Astrocyte (in vitro differentiated cells and primary cell): ENCODE data around the gene ST8SIA2. TPM values are rescaled to one million over a fixed set of nuclear protein-coding genes. Genes with fewer than 3 reads are reported as not detected.

Experiments used
- DNase-seq: peaks from one replicate; pipeline ENCODE4 v3.0.0-alpha.2; 2010; ENCODE audit warnings: low read depth
- FAIRE-seq: peaks from 2 replicates; lab custom pipeline; 2011; peaks lifted over from hg19 to GRCh38; lab: Jason Lieb, UNC
- H2AFZ ChIP-seq: 2 replicates; pipeline ENCODE4 v1.6.0; 2012; ENCODE audit warnings: low read depth, low read length, inconsistent platforms
- H3K27ac ChIP-seq: 2 replicates; pipeline ENCODE4 v1.5.1; 2011; ENCODE audit warnings: low read depth, low read length, inconsistent platforms
- H3K27me3 ChIP-seq: 2 replicates; pipeline ENCODE4 v1.6.0; 2011; ENCODE audit warnings: low read length, inconsistent platforms; ENCODE audit not compliant: insufficient read depth
- H3K36me3 ChIP-seq: 2 replicates; pipeline ENCODE4 v1.5.1; 2011; ENCODE audit warnings: low read length, inconsistent platforms; ENCODE audit not compliant: insufficient read depth
- H3K4me1 ChIP-seq: 2 replicates; pipeline ENCODE4 v1.5.1; 2011; ENCODE audit warnings: low read length, inconsistent platforms; ENCODE audit not compliant: insufficient read depth
- H3K4me2 ChIP-seq: 2 replicates; pipeline ENCODE4 v1.6.0; 2012; ENCODE audit warnings: low read length, inconsistent platforms
- H3K4me3 ChIP-seq: 2 replicates; pipeline ENCODE4 v1.5.1; 2011; ENCODE audit warnings: low read depth, mild to moderate bottlenecking, low read length, inconsistent platforms; ENCODE audit not compliant: insufficient read depth
- H3K79me2 ChIP-seq: 2 replicates; pipeline ENCODE4 v1.6.0; 2012; ENCODE audit warnings: mild to moderate bottlenecking, low read length, inconsistent platforms; ENCODE audit not compliant: insufficient read depth
- H3K9ac ChIP-seq: 2 replicates; pipeline ENCODE4 v1.6.0; 2012; ENCODE audit warnings: mild to moderate bottlenecking, low read length, inconsistent platforms
- H3K9me3 ChIP-seq: 2 replicates; pipeline ENCODE4 v1.5.1; 2012; ENCODE audit warnings: low read depth, mild to moderate bottlenecking, low read length, inconsistent platforms; ENCODE audit not compliant: insufficient read depth
- H4K20me1 ChIP-seq: 2 replicates; pipeline ENCODE4 v1.6.0; 2012; ENCODE audit warnings: low read length, inconsistent platforms; ENCODE audit not compliant: insufficient read depth
- H3K27ac Mint-ChIP-seq: one replicate; pipeline ENCODE4 v1.8.0; 2021; ENCODE audit warnings: mild to moderate bottlenecking, mixed read lengths; ENCODE audit not compliant: unreplicated experiment
- H3K27me3 Mint-ChIP-seq: one replicate; pipeline ENCODE4 v1.8.0; 2021; ENCODE audit warnings: low read depth, mixed read lengths; ENCODE audit not compliant: unreplicated experiment
- H3K36me3 Mint-ChIP-seq: one replicate; pipeline ENCODE4 v1.8.0; 2021; ENCODE audit warnings: low read depth, mixed read lengths; ENCODE audit not compliant: unreplicated experiment
- H3K4me1 Mint-ChIP-seq: one replicate; pipeline ENCODE4 v1.8.0; 2021; ENCODE audit warnings: low read depth, mixed read lengths; ENCODE audit not compliant: unreplicated experiment
- H3K4me3 Mint-ChIP-seq: one replicate; pipeline ENCODE4 v1.8.0; 2021; ENCODE audit warnings: mild to moderate bottlenecking, moderate library complexity, mixed read lengths; ENCODE audit not compliant: unreplicated experiment
- H3K9me3 Mint-ChIP-seq: one replicate; pipeline ENCODE4 v1.8.0; 2021; ENCODE audit warnings: mild to moderate bottlenecking, mixed read lengths; ENCODE audit not compliant: unreplicated experiment
- CTCF ChIP-seq: IDR thresholded peaks from 2 replicates; pipeline ENCODE4 v1.5.1; 2011; ENCODE audit warnings: low read depth, mild to moderate bottlenecking, inconsistent platforms, low read length, moderate library complexity; ENCODE audit not compliant: insufficient read depth
- EZH2 ChIP-seq: IDR thresholded peaks from 2 replicates; pipeline ENCODE4 v1.6.1; 2012; ENCODE audit warnings: mild to moderate bottlenecking, low read length, inconsistent platforms; ENCODE audit not compliant: insufficient read depth
- total RNA-seq: library from RNA; stranded (reverse); gene quantifications from 2 replicates; pipeline ENCODE4 v1.2.1, GENCODE V29; 2021

The ST8SIA2 gene
- total RNA-seq, 1 donor from 2014 or later, result 8.6 TPM

GRCh38 chr15:92346063-92346462 lies 47.6 kb upstream of the ST8SIA2 start:
- H3K4me2 ChIP-seq, result no peak overlapping the region

GRCh38 chr15:92355307-92355706 lies 38.4 kb upstream of the ST8SIA2 start:
- no peak overlapping the region for H3K27ac Mint-ChIP-seq
- H3K4me2 ChIP-seq, result no peak overlapping the region
- H3K9ac ChIP-seq, result no peak overlapping the region
- FAIRE-seq, result no peak
- no peaks in the 10 kb centered on the region for H3K36me3 ChIP-seq
- no peaks in the 10 kb centered on the region for H3K4me1 ChIP-seq
- TF ChIP-seq EZH2, result no peak
- TF ChIP-seq CTCF, result no peak
- H4K20me1 ChIP-seq, result no peaks in the 10 kb centered on the region
- H3K27me3 ChIP-seq, result no peaks in the 10 kb centered on the region
- H2AFZ ChIP-seq, result no peak overlapping the region
- H3K4me3 ChIP-seq, result no peak overlapping the region
- H3K9me3 Mint-ChIP-seq, result no peaks in the 10 kb centered on the region
- no peak overlapping the region for H3K4me3 Mint-ChIP-seq
- DNase-seq, result no peak
- no peaks in the 10 kb centered on the region for H3K36me3 Mint-ChIP-seq
- H3K79me2 ChIP-seq, result no peaks in the 10 kb centered on the region
- no peaks in the 10 kb centered on the region for H3K9me3 ChIP-seq
- no peaks in the 10 kb centered on the region for H3K4me1 Mint-ChIP-seq
- H3K27me3 Mint-ChIP-seq, result peaks cover 7% of the 10 kb centered on the region
- no peak overlapping the region for H3K27ac ChIP-seq

More at GRCh38 chr15:92346063-92346462, 47.6 kb upstream of the ST8SIA2 start:
- H3K4me3 Mint-ChIP-seq, result no peak overlapping the region
- Histone ChIP-seq H4K20me1 (no peaks in the 10 kb centered on the region), H3K36me3 (no peaks in the 10 kb centered on the region), H3K27me3 (no peaks in the 10 kb centered on the region), H2AFZ (no peak overlapping the region), H3K79me2 (no peaks in the 10 kb centered on the region), H3K9ac (no peak overlapping the region), H3K27ac (no peak overlapping the region), H3K4me1 (no peaks in the 10 kb centered on the region), H3K4me3 (no peak overlapping the region), H3K9me3 (no peaks in the 10 kb centered on the region)
- TF ChIP-seq CTCF, result no peak
- no peak for TF ChIP-seq EZH2
- peaks cover 53% of the 10 kb centered on the region for H3K27me3 Mint-ChIP-seq
- H3K27ac Mint-ChIP-seq, result no peak overlapping the region
- FAIRE-seq, result no peak
- H3K9me3 Mint-ChIP-seq, result no peaks in the 10 kb centered on the region
- H3K36me3 Mint-ChIP-seq, result no peaks in the 10 kb centered on the region
- no peak for DNase-seq
- H3K4me1 Mint-ChIP-seq, result no peaks in the 10 kb centered on the region

- DNase-seq, result no peak
- Mint-ChIP-seq H3K4me1 (peaks cover 9% of the 10 kb centered on the region), H3K36me3 (no peaks in the 10 kb centered on the region), H3K27me3 (peaks cover 3% of the 10 kb centered on the region), H3K9me3 (no peaks in the 10 kb centered on the region), H3K27ac (no peak overlapping the region), H3K4me3 (no peak overlapping the region)
- H3K4me2 ChIP-seq, result no peak overlapping the region
- H3K4me1 ChIP-seq, result peaks cover 9% of the 10 kb centered on the region
- no peak overlapping the region for H3K9ac ChIP-seq
- no peaks in the 10 kb centered on the region for H3K79me2 ChIP-seq
- H3K4me3 ChIP-seq, result no peak overlapping the region
- H3K27me3 ChIP-seq, result no peaks in the 10 kb centered on the region
- no peak overlapping the region for H2AFZ ChIP-seq
- no peak for TF ChIP-seq CTCF
- TF ChIP-seq EZH2, result no peak
- no peaks in the 10 kb centered on the region for H3K9me3 ChIP-seq
- no peak overlapping the region for H3K27ac ChIP-seq
- FAIRE-seq, result no peak
- H4K20me1 ChIP-seq, result no peaks in the 10 kb centered on the region
- H3K36me3 ChIP-seq, result no peaks in the 10 kb centered on the region
Measured at GRCh38 chr15:92361321-92362000, 32.2 kb upstream of the ST8SIA2 start.
